Esophagus muscularis mucosa (tissue), 4 donors: ENCODE measurements around the gene RMI2. TPM values are rescaled to one million over a fixed set of nuclear protein-coding genes. Genes with fewer than 3 reads are reported as not detected.

Experiments
- DNase-seq: peaks from one replicate; pipeline ENCODE4 v3.0.0-alpha.2; 2017; ENCODE audit errors: extremely low spot score
- H3K27ac ChIP-seq, 4 donors: fragments of 200-600 bp; sonication (generic); replicated peaks in 1 of 4; 1 replicate in 3 of 4; 2 replicates in 1 of 4; pipeline ENCODE4 v1.5.1; 2016 to 2019; ENCODE audit warnings: mild to moderate bottlenecking in 1 of 4
- H3K27me3 ChIP-seq, 4 donors: fragments of 200-600 bp; sonication (generic); one replicate each; pipeline versions ENCODE4 v1.5.1 to v1.6.0; 2016 to 2019
- H3K36me3 ChIP-seq, 4 donors: fragments of 200-600 bp; sonication (generic); one replicate each; pipeline ENCODE4 v1.5.1; 2016 to 2019
- H3K4me1 ChIP-seq, 4 donors: fragments of 200-600 bp; sonication (generic); one replicate each; pipeline ENCODE4 v1.5.1; 2016 to 2019
- H3K4me3 ChIP-seq, 4 donors: fragments of 200-600 bp; sonication (generic); 1 replicate in 2 of 4; 2 replicates in 2 of 4; pipeline ENCODE4 v1.5.1; 2016 to 2019; ENCODE audit warnings: mild to moderate bottlenecking in 4 of 4, moderate library complexity in 1 of 4
- H3K9me3 ChIP-seq, 4 donors: fragments of 200-600 bp; sonication (generic); 1 replicate in 3 of 4; 2 replicates in 1 of 4; pipeline ENCODE4 v1.5.1; 2016 to 2019
- EP300 ChIP-seq: sonication (generic); formaldehyde crosslinking; IDR thresholded peaks from one replicate; pipeline ENCODE4 v1.6.1; 2017; ENCODE audit warnings: antibody characterized with exemption
- POLR2A ChIP-seq: fragments of 450-650 bp; IDR thresholded peaks from one replicate; pipeline ENCODE4 v1.6.1; 2017; ENCODE audit warnings: antibody characterized with exemption, moderate library complexity, mild to moderate bottlenecking, low read depth
- POLR2AphosphoS5 ChIP-seq, 2 donors: sonication (generic); formaldehyde crosslinking; IDR thresholded peaks; one replicate each; pipeline ENCODE4 v1.6.1; 2017; ENCODE audit warnings: antibody characterized with exemption in 2 of 2
- WGBS: methylation state at CpG from one replicate; pipeline ENCODE4 v1.1.5; 2018; 5-methylcytosine and 5-hydroxymethylcytosine counted together
- intact Hi-C: fragments of 100-400 bp; cut with DNase I; formaldehyde crosslinking; loops from one replicate; pipeline ENCODE4 v1.15.1; 2023
- total RNA-seq, 4 donors: library from RNA; depleted of rRNA; stranded (reverse); fragments of >200 nt; gene quantifications; one replicate each; pipeline versions ENCODE4 v1.1.0 to v1.2.1, GENCODE V29; 2016
- TF ChIP-seq, protein P1 (sequence below), 3 experiments: fragments of 200-600 bp in 2 of 3; fragments of 450-650 bp in 1 of 3; sonication (generic) in 2 of 3; IDR thresholded peaks; one replicate each; pipeline ENCODE4 v1.5.1; 2017 to 2019; ENCODE audit warnings: antibody characterized with exemption in 3 of 3, mild to moderate bottlenecking in 2 of 3, moderate library complexity in 1 of 3

The RMI2 gene
- total RNA-seq, 4 donors from 2014 or later = 0.29 to 1.7 (median 0.33) TPM; not detected in 1

DNA sequence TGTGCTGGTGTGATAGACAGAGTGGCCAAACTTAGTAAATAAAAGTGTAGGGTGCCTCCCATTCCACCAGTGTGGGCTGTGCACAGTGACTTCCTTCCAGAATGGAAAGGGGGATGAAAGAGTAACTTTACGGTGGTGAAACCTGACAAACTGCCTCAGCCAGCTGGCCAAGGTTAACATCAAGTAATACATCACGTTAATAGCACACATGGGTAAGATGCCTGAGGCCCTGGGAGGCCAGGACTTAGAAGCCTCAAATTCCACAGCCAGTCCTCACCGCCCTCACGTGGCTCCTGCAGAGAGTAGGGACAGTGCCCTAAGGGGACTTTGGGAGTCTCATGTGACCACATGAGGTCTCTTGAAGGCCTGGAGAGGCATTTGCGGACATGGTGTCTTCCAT is 14.1 kb downstream of the RMI2 start:
- no peaks in the 10 kb centered on the region for H3K9me3 ChIP-seq
- intact Hi-C loops = loop anchor here (5.0 kb wide), 1 partner anchor 397 kb away; no protein-coding TSS in a partner anchor
- no peaks in the 10 kb centered on the region for H3K36me3 ChIP-seq
- no peak for TF ChIP-seq POLR2A
- TF ChIP-seq, protein P1, sequence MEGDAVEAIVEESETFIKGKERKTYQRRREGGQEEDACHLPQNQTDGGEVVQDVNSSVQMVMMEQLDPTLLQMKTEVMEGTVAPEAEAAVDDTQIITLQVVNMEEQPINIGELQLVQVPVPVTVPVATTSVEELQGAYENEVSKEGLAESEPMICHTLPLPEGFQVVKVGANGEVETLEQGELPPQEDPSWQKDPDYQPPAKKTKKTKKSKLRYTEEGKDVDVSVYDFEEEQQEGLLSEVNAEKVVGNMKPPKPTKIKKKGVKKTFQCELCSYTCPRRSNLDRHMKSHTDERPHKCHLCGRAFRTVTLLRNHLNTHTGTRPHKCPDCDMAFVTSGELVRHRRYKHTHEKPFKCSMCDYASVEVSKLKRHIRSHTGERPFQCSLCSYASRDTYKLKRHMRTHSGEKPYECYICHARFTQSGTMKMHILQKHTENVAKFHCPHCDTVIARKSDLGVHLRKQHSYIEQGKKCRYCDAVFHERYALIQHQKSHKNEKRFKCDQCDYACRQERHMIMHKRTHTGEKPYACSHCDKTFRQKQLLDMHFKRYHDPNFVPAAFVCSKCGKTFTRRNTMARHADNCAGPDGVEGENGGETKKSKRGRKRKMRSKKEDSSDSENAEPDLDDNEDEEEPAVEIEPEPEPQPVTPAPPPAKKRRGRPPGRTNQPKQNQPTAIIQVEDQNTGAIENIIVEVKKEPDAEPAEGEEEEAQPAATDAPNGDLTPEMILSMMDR (IDR thresholded peaks at IDR 0.05) = no peak
- no peak for TF ChIP-seq EP300
- TF ChIP-seq POLR2AphosphoS5 (IDR thresholded peaks at IDR 0.05) = no peak
- DNase-seq = no peak
- peaks cover 21 to 39% (median 36%) of the 10 kb centered on the region in 4 donors for H3K4me1 ChIP-seq
- no peak overlapping the region for H3K27ac ChIP-seq
- no peak overlapping the region for H3K4me3 ChIP-seq
- no peaks in the 10 kb centered on the region for H3K27me3 ChIP-seq
- WGBS = 88% methylated on average over 5 of the region's 5 CpGs

DNA sequence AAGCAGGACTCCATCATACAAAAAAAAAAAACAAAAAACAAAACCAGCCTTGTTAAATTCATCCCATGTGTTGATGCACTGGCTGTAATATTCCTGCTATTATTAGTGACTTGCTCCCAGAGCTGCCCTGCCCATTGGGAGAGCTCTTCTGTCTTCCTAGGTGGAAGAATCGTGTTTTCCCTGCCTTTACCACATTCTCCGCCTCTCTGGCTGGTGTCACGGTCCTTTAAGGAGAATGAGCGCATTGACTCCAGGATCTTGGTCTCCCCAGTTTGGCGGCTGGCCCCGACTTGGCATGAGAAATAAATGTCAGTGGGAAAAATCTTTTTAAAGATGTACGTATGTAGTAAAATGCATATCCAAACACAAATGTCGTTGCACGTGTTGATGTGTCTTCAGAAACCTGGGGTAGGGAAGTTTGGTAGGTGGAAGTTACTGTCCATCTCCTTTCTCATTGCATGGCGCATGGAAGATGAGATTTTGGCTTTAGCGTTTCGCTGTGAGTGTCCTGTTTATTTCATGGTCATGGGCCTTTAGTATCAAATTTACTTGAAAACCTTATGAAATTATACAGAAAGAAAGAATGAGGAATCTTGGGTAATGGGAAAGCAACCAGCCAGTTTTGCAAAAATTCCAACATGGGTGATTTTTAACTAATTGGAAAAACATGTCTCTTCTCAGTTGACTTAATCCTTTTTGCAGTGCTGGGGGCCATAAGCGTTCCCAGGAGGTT is 15.5 kb downstream of the RMI2 start:
- peaks cover 21 to 36% (median 27%) of the 10 kb centered on the region in 4 donors for H3K4me1 ChIP-seq
- 71% methylated on average over 13 of the region's 13 CpGs for WGBS
- H3K9me3 ChIP-seq = no peaks in the 10 kb centered on the region
- no peak for DNase-seq
- TF ChIP-seq POLR2AphosphoS5 (IDR thresholded peaks at IDR 0.05) (no peak), EP300 (no peak), POLR2A (no peak)
- TF ChIP-seq, protein P1 (IDR thresholded peaks at IDR 0.05) = no peak
- no peaks in the 10 kb centered on the region for H3K36me3 ChIP-seq
- no peak overlapping the region for H3K4me3 ChIP-seq
- no peaks in the 10 kb centered on the region for H3K27me3 ChIP-seq
- H3K27ac ChIP-seq = no peak overlapping the region
- intact Hi-C loops = no loop called here

DNA sequence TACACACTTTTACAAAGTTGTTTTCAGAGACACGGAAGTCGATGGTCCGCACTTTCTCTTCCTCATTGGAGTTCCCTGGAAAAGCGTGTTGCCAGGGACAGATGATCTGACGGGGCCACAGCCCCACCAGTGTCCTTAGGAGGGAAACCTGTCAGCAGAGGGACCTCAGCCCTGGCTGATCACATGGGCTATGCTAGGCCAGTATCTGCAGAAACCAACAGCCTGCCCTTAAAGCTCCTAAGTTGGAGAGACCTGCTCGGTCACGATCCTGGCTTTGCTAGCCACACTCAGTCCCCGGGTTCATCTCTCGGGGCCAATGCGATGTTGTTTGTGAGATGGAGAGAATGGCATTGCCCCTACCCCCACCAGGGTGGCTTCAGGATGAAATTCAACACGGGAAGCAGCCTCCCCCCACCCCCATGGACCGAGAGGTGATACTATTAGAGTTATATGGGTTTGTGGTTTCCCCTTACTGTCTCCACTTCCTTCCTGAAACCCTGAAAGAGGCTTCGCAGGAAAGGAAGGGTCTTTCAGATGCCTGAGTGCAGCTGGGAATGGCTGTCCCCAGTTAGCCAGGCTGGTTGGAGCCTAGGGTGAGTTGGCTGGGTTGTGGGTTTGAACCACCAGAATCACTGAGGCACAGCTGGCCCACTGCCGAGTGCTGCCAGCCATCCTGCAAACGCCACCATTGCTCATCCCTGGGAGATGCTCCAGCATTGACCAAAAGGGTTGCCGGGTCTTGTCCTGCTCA is 16.6 kb downstream of the RMI2 start:
- H3K27me3 ChIP-seq = no peaks in the 10 kb centered on the region
- no peak overlapping the region for H3K27ac ChIP-seq
- no peak for TF ChIP-seq POLR2AphosphoS5 (IDR thresholded peaks at IDR 0.05)
- TF ChIP-seq EP300 = no peak
- TF ChIP-seq, protein P1 (IDR thresholded peaks at IDR 0.05) = no peak
- TF ChIP-seq POLR2A = no peak
- H3K36me3 ChIP-seq = no peaks in the 10 kb centered on the region
- 84% methylated on average over 14 of the region's 16 CpGs for WGBS
- H3K4me1 ChIP-seq = peaks cover 16 to 30% (median 26%) of the 10 kb centered on the region in 4 donors
- H3K9me3 ChIP-seq = no peaks in the 10 kb centered on the region
- intact Hi-C loops = no loop called here
- H3K4me3 ChIP-seq = no peak overlapping the region
- no peak for DNase-seq

DNA sequence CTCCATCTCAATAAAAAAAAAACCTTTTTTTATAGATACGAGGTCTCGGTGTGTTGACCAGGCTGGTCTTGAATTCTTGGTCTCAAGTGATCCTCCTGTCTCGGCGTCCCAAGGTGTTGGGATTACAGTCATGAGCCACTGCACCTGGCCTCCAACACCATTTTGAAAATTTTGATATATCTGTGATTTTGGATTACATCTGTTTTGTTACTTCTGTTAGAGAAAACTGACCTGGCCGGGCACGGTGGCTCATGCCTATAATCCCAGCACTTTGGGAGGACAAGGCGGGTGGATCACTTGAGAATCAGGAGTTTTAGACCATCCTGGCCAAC is 18.6 kb downstream of the RMI2 start:
- intact Hi-C loops = no loop called here
- TF ChIP-seq EP300 (no peak), POLR2AphosphoS5 (IDR thresholded peaks at IDR 0.05) (no peak), POLR2A (no peak)
- TF ChIP-seq, protein P1 (IDR thresholded peaks at IDR 0.05) = no peak
- no peak overlapping the region for H3K27ac ChIP-seq

More for the DNA sequence above, 18.6 kb downstream of the RMI2 start:
- H3K4me1 ChIP-seq = peaks cover 0 to 18% (median 11%) of the 10 kb centered on the region in 4 donors
- DNase-seq = no peak
- H3K4me3 ChIP-seq = no peak overlapping the region
- H3K36me3 ChIP-seq = no peaks in the 10 kb centered on the region
- 76% methylated on average over 7 of the region's 7 CpGs for WGBS
- no peaks in the 10 kb centered on the region for H3K9me3 ChIP-seq
- H3K27me3 ChIP-seq = no peaks in the 10 kb centered on the region
